Small intestine (tissue), 7 donors: ENCODE data around the gene TMEM106B. TPM values are rescaled to one million over a fixed set of nuclear protein-coding genes. Genes with fewer than 3 reads are reported as not detected.

Experiments used
- DNase-seq, 2 donors: peaks; one replicate each; pipeline versions ENCODE4 v3.0.0 to v3.0.0-alpha.2; 2013
- FAIRE-seq: peaks from 2 replicates; lab custom pipeline; 2012; peaks lifted over from hg19 to GRCh38; lab: Jason Lieb, UNC
- H3K27ac ChIP-seq, 3 donors: one replicate each; pipeline ENCODE4 v1.5.1; 2013; ENCODE audit warnings: low read length in 2 of 3, mild to moderate bottlenecking in 2 of 3, control low read depth in 1 of 3, inconsistent platforms in 1 of 3, low read depth in 1 of 3, moderate library complexity in 1 of 3
- H3K27me3 ChIP-seq, 3 donors: one replicate each; pipeline ENCODE4 v1.6.1; 2013; ENCODE audit warnings: low read length in 3 of 3, inconsistent platforms in 1 of 3; ENCODE audit not compliant: control insufficient read depth in 3 of 3, insufficient read depth in 3 of 3
- H3K36me3 ChIP-seq, 3 donors: one replicate each; pipeline ENCODE4 v1.6.1; 2013; ENCODE audit warnings: low read length in 3 of 3, inconsistent platforms in 1 of 3, low read depth in 1 of 3, mild to moderate bottlenecking in 1 of 3, moderate library complexity in 1 of 3; ENCODE audit not compliant: control insufficient read depth in 3 of 3, insufficient read depth in 2 of 3
- H3K4me1 ChIP-seq, 3 donors: one replicate each; pipeline ENCODE4 v1.6.1; 2013; ENCODE audit warnings: low read length in 2 of 3, inconsistent platforms in 1 of 3, low read depth in 1 of 3, mild to moderate bottlenecking in 1 of 3, moderate library complexity in 1 of 3; ENCODE audit not compliant: control insufficient read depth in 3 of 3, insufficient read depth in 2 of 3
- H3K4me3 ChIP-seq, 3 donors: one replicate each; pipeline ENCODE4 v1.5.1; 2013; ENCODE audit warnings: low read length in 3 of 3, control low read depth in 1 of 3, inconsistent platforms in 1 of 3, low read depth in 1 of 3, mild to moderate bottlenecking in 1 of 3, moderate library complexity in 1 of 3
- H3K9me3 ChIP-seq, 2 donors: one replicate each; pipeline ENCODE4 v1.6.1; 2013; ENCODE audit warnings: low read depth in 1 of 2, low read length in 1 of 2; ENCODE audit not compliant: control insufficient read depth in 2 of 2, insufficient read depth in 1 of 2
- WGBS, 3 donors: extraction: QIAGEN DNeasy Blood & Tissue Kit; methylation state at CpG; one replicate each; pipeline ENCODE4 v1.1.7; 2013; 5-methylcytosine and 5-hydroxymethylcytosine counted together
- polyA plus RNA-seq, 4 donors: library from polyadenylated mRNA; stranded (reverse) in 3 of 4; unstranded in 1 of 4; fragments of 200-250 nt in 3 of 4; fragments of 120-200 nt in 1 of 4; gene quantifications; one replicate each; pipeline versions ENCODE4 v1.2.1 to v1.2.3, GENCODE V29; 2013
- donor health status: healthy with polysubstance abuse.
- donor health status: control.
- donor health status: control.
- donor health status: Bipolar disorder and iron deficiency.
- donor health status: healthy.

The TMEM106B gene
- polyA plus RNA-seq, 4 donors: 11.0 to 48.1 (median 15.4) TPM

- no peaks in the 10 kb centered on the region for H3K4me1 ChIP-seq
- peaks cover 0 to 30% of the 10 kb centered on the region in 2 donors for H3K9me3 ChIP-seq
- 91 to 95% (median 94%) methylated on average over 1 of the region's 1 CpG for WGBS, 3 donors
- FAIRE-seq (no peak), DNase-seq (no peak)
- H3K4me3 ChIP-seq: no peak overlapping the region
- H3K27me3 ChIP-seq: no peaks in the 10 kb centered on the region
- H3K36me3 ChIP-seq: no peaks in the 10 kb centered on the region
- no peak overlapping the region for H3K27ac ChIP-seq
Observed at GRCh38 chr7:12290761-12291160, 79.7 kb downstream of the TMEM106B start.

- no peaks in the 10 kb centered on the region for H3K36me3 ChIP-seq
- H3K9me3 ChIP-seq: peaks cover 0 to 30% of the 10 kb centered on the region in 2 donors
- WGBS, 3 donors: 53 to 73% (median 69%) methylated on average over 1 of the region's 1 CpG
- peaks cover 0 to 5% (median 0%) of the 10 kb centered on the region in 3 donors for H3K27me3 ChIP-seq
- no peak for FAIRE-seq
- H3K27ac ChIP-seq: no peak overlapping the region
- no peak overlapping the region for H3K4me3 ChIP-seq
- H3K4me1 ChIP-seq: no peaks in the 10 kb centered on the region
- peak in 1 of 2 donors; percentile 8 for DNase-seq
Observed at GRCh38 chr7:12291870-12292269, 80.8 kb downstream of the TMEM106B start.

Other genes starting within 250 kb of the TMEM106B start
- gene VWDE, start 192.6 kb downstream of the TMEM106B start, polyA plus RNA-seq: under 1 TPM in 2 of 4 donors, not detected in 2; 0.01 to 0.35 TPM